A549 (cell line): ENCODE results near the gene KRTAP2-4. TPM values are rescaled to one million over a fixed set of nuclear protein-coding genes. Genes with fewer than 3 reads are reported as not detected.
"Not testable (repeated sequence)": the region's sequence is repeated elsewhere in the genome, so short reads cannot be mapped to it uniquely, and the experiment has no call there.

ENCODE experiments used
- ATAC-seq, 2 experiments: fragments of 200-7000 bp in 1 of 2; fragments of >200 bp in 1 of 2; cut with Nextera tagmentation in 1 of 2; cut with Tn5 transposase in 1 of 2; 3 replicates each; pipeline versions ENCODE4 v1.8.0 to v1.9.1; 2018 to 2020; ENCODE audit warnings: mild to moderate bottlenecking in 1 of 2, moderate library complexity in 1 of 2
- CTCF ChIA-PET: fragments of 300-600 bp; sonication (Branson Sonifier 250); formaldehyde crosslinking; extraction: SDS; loops from one replicate; lab custom pipeline; 2021; ENCODE audit warnings: antibody characterized with exemption, inconsistent platforms; lab: Yijun Ruan, JAX
- POLR2A ChIA-PET: fragments of 350-600 bp; formaldehyde crosslinking; extraction: SDS; loops from one replicate; lab custom pipeline; 2021; ENCODE audit warnings: antibody characterized with exemption, inconsistent platforms; lab: Yijun Ruan, JAX
- DNase-seq, 2 experiments: peaks; one replicate each; pipeline versions ENCODE4 v3.0.0 to v3.0.0-alpha.2; 2011 to 2016; ENCODE audit warnings: low read depth in 1 of 2, low spot score in 1 of 2
- FAIRE-seq: peaks from 2 replicates; lab custom pipeline; 2011; peaks lifted over from hg19 to GRCh38; lab: Jason Lieb, UNC
- H3K27ac ChIP-seq, 2 experiments: fragments of >200 bp; sonication (Bioruptor Twin); formaldehyde crosslinking; 3 replicates each; pipeline ENCODE4 v1.5.1; 2016 to 2017
- H3K4me1 ChIP-seq: fragments of >200 bp; sonication (Bioruptor Twin); formaldehyde crosslinking; 3 replicates; pipeline ENCODE4 v1.6.1; 2016
- H3K4me2 ChIP-seq: fragments of >200 bp; sonication (Bioruptor Twin); formaldehyde crosslinking; 3 replicates; pipeline ENCODE4 v1.6.1; 2016
- H3K4me3 ChIP-seq: fragments of >200 bp; sonication (Bioruptor Twin); formaldehyde crosslinking; 3 replicates; pipeline ENCODE4 v1.5.1; 2016
- H3K9me3 ChIP-seq: fragments of >200 bp; sonication (Bioruptor Twin); formaldehyde crosslinking; 3 replicates; pipeline ENCODE4 v1.6.1; 2016
- CBX8 ChIP-seq: fragments of 200-600 bp; sonication (generic); IDR thresholded peaks from 2 replicates; pipeline ENCODE4 v1.6.1; 2016
- CEBPB ChIP-seq, 2 experiments: fragments of >200 bp in 1 of 2; sonication (Bioruptor Twin) in 1 of 2; formaldehyde crosslinking in 1 of 2; IDR thresholded peaks; 2 replicates each; pipeline ENCODE4 v1.6.1; 2012 to 2016
- EHF ChIP-seq: fragments of 250-450 bp; sonication (Bioruptor Pico); IDR thresholded peaks from 2 replicates; pipeline ENCODE4 v1.5.0; 2020; ENCODE audit warnings: mild to moderate bottlenecking
- EHMT2 ChIP-seq: fragments of 200-600 bp; sonication (generic); IDR thresholded peaks from 2 replicates; pipeline ENCODE4 v1.6.1; 2016; ENCODE audit warnings: antibody characterized with exemption, low read depth, mild to moderate bottlenecking, moderate library complexity
- FOSB ChIP-seq: fragments of 250-450 bp; sonication (Bioruptor Pico); IDR thresholded peaks from 2 replicates; pipeline ENCODE4 v1.5.0; 2020; ENCODE audit warnings: mild to moderate bottlenecking, moderate library complexity
- FOSL2 ChIP-seq, 2 experiments: fragments of 450-650 bp in 1 of 2; fragments of >200 bp in 1 of 2; sonication (Bioruptor Twin) in 1 of 2; formaldehyde crosslinking; IDR thresholded peaks; 2 replicates each; pipeline versions ENCODE4 v1.5.0 to v1.6.1; 2016 to 2020; ENCODE audit warnings: mild to moderate bottlenecking in 1 of 2, moderate library complexity in 1 of 2
- HDAC2 ChIP-seq: fragments of 200-600 bp; sonication (generic); IDR thresholded peaks from 2 replicates; pipeline ENCODE4 v1.6.1; 2016
- HOXA7 ChIP-seq: fragments of 250-450 bp; sonication (Bioruptor Pico); IDR thresholded peaks from 2 replicates; pipeline ENCODE4 v1.5.0; 2020; ENCODE audit warnings: mild to moderate bottlenecking, moderate library complexity
- HOXB5 ChIP-seq: fragments of 250-450 bp; sonication (Bioruptor Pico); IDR thresholded peaks from 2 replicates; pipeline ENCODE4 v1.5.0; 2020; ENCODE audit warnings: mild to moderate bottlenecking, moderate library complexity
- JUN ChIP-seq, 2 experiments: fragments of >200 bp; sonication (Bioruptor Twin); formaldehyde crosslinking; IDR thresholded peaks; 2 replicates in 1 of 2; 3 replicates in 1 of 2; pipeline ENCODE4 v1.6.1; 2016 to 2017
- KDM1A ChIP-seq: fragments of 200-600 bp; sonication (generic); IDR thresholded peaks from 2 replicates; pipeline ENCODE4 v1.6.1; 2016; ENCODE audit warnings: low read depth, mild to moderate bottlenecking
- KDM5A ChIP-seq: fragments of 200-600 bp; sonication (generic); IDR thresholded peaks from 2 replicates; pipeline ENCODE4 v1.6.1; 2016; ENCODE audit warnings: antibody characterized with exemption, mild to moderate bottlenecking
- MAFK ChIP-seq: fragments of 450-650 bp; IDR thresholded peaks from 2 replicates; pipeline ENCODE4 v1.6.1; 2014; ENCODE audit not compliant: partially characterized antibody
- MAZ ChIP-seq: fragments of 150-350 bp; IDR thresholded peaks from 2 replicates; pipeline ENCODE4 v1.6.1; 2014; ENCODE audit warnings: antibody characterized with exemption, low read depth, low read length, borderline replicate concordance
- MYC ChIP-seq: IDR thresholded peaks from 2 replicates; pipeline ENCODE4 v1.6.1; 2012; ENCODE audit warnings: mild to moderate bottlenecking, inconsistent platforms, low read length, improper control_type of control experiment, borderline replicate concordance
- NFE2L2 ChIP-seq: fragments of 150-350 bp; conservative IDR thresholded peaks from 2 replicates; pipeline ENCODE4 v1.6.1; 2014; ENCODE audit warnings: low read length
- NR3C1 ChIP-seq: fragments of >200 bp; sonication (Bioruptor Twin); formaldehyde crosslinking; IDR thresholded peaks from 3 replicates; pipeline ENCODE4 v1.6.1; 2017
- POLR2A ChIP-seq: IDR thresholded peaks from 2 replicates; pipeline ENCODE4 v1.6.1; 2012; ENCODE audit warnings: mild to moderate bottlenecking, low read length
- RARB ChIP-seq: fragments of 250-450 bp; sonication (Bioruptor Pico); IDR thresholded peaks from 2 replicates; pipeline ENCODE4 v1.8.0; 2021; ENCODE audit warnings: mild to moderate bottlenecking, moderate library complexity
- RCOR1 ChIP-seq: fragments of 150-350 bp; IDR thresholded peaks from 2 replicates; pipeline ENCODE4 v1.6.1; 2014; ENCODE audit warnings: antibody characterized with exemption, low read length, low read depth
- RFX5 ChIP-seq: fragments of 450-650 bp; IDR thresholded peaks from 2 replicates; pipeline ENCODE4 v1.7.1; 2014; ENCODE audit warnings: antibody characterized with exemption, mild to moderate bottlenecking, moderate library complexity
- RNF2 ChIP-seq: fragments of 200-600 bp; sonication (generic); IDR thresholded peaks from 2 replicates; pipeline ENCODE4 v1.6.1; 2016; ENCODE audit warnings: low read depth, mild to moderate bottlenecking, antibody characterized with exemption, moderate library complexity, borderline replicate concordance
- SMC3 ChIP-seq: fragments of >200 bp; sonication (Bioruptor Twin); formaldehyde crosslinking; IDR thresholded peaks from 3 replicates; pipeline ENCODE4 v1.6.1; 2018; ENCODE audit warnings: inconsistent platforms
- SREBF2 ChIP-seq: fragments of 450-650 bp; IDR thresholded peaks from 2 replicates; pipeline ENCODE4 v1.6.1; 2014; ENCODE audit warnings: mild to moderate bottlenecking, moderate library complexity
- TP53 ChIP-seq: fragments of 250-450 bp; sonication (Bioruptor Pico); IDR thresholded peaks from 2 replicates; pipeline ENCODE4 v1.5.0; 2021; ENCODE audit warnings: mild to moderate bottlenecking, moderate library complexity
- ZFP36 ChIP-seq: fragments of 450-650 bp; IDR thresholded peaks from 2 replicates; pipeline ENCODE4 v1.6.1; 2014; ENCODE audit warnings: borderline replicate concordance; ENCODE audit not compliant: partially characterized antibody
- WGBS: methylation state at CpG from one replicate; pipeline ENCODE4 v1.1.6; 2017; ENCODE audit errors: missing lambda C conversion rate; 5-methylcytosine and 5-hydroxymethylcytosine counted together
- polyA plus RNA-seq, 4 experiments: library from polyadenylated mRNA; depleted of rRNA in 3 of 4; stranded (reverse); fragments of >200 nt; fragmentation: RNase III in 1 of 4; extraction: RNeasy Plus Mini Kit Qiagen cat#74134 plus additional on column Dnase treatment in 1 of 4; gene quantifications; 2 replicates in 3 of 4; 3 replicates in 1 of 4; pipeline ENCODE4 v1.2.3, GENCODE V29; 2011 to 2017
- TF ChIP-seq, protein P1 (sequence below): fragments of >200 bp; sonication (Bioruptor Twin); formaldehyde crosslinking; IDR thresholded peaks from 3 replicates; pipeline ENCODE4 v1.5.1; 2016
- TF ChIP-seq, protein P2 (sequence below): fragments of 250-450 bp; sonication (Bioruptor Pico); IDR thresholded peaks from 2 replicates; pipeline ENCODE4 v1.5.0; 2020; ENCODE audit warnings: low read depth, mild to moderate bottlenecking, moderate library complexity
- TF ChIP-seq, protein P3 (sequence below): IDR thresholded peaks from 2 replicates; pipeline ENCODE4 v1.6.1; 2012
- TF ChIP-seq, protein P4 (sequence below): IDR thresholded peaks from 2 replicates; pipeline ENCODE4 v1.6.1; 2012; ENCODE audit warnings: low read depth, borderline replicate concordance

KRTAP2-4 gene
- polyA plus RNA-seq, 2 of the 4 experiments (the other 2 are of a cell fraction) = not detected

DNA sequence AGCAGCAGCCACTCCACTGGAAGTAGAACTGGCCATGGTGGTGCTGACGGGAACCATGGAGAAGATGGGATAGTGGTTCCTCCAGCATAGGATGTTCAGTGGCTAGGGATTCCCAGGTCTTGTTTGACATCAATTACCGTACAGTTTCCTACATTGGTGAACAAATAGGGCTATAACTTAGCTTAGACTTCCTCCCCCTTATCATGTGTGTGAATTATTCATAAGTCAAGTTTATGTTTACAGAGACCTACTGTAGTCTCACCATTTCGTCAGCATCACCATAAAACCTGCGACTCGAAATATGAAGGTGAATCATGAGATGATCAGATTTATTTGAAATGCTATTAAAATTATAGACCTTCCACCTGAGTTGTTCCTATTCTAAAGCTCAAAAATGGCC lies 6.9 kb downstream of the KRTAP2-4 start:
- WGBS = 32% methylated on average over 5 of the region's 5 CpGs
- no peaks in the 10 kb centered on the region for H3K9me3 ChIP-seq
- peak overlapping the region; percentile 43 for H3K4me2 ChIP-seq
- FAIRE-seq = no peak
- H3K4me1 ChIP-seq = peaks cover 34% of the 10 kb centered on the region
- peak overlapping the region; percentile 34 to 52; a peak in 5 of 6 replicates for H3K27ac ChIP-seq
- POLR2A ChIA-PET = no interaction called here
- no peak overlapping the region for H3K4me3 ChIP-seq
- TF ChIP-seq RNF2 = no peak
- TF ChIP-seq EHMT2 = no peak
- TF ChIP-seq CBX8 = no peak
- no peak for TF ChIP-seq RARB
- TF ChIP-seq, protein P1, sequence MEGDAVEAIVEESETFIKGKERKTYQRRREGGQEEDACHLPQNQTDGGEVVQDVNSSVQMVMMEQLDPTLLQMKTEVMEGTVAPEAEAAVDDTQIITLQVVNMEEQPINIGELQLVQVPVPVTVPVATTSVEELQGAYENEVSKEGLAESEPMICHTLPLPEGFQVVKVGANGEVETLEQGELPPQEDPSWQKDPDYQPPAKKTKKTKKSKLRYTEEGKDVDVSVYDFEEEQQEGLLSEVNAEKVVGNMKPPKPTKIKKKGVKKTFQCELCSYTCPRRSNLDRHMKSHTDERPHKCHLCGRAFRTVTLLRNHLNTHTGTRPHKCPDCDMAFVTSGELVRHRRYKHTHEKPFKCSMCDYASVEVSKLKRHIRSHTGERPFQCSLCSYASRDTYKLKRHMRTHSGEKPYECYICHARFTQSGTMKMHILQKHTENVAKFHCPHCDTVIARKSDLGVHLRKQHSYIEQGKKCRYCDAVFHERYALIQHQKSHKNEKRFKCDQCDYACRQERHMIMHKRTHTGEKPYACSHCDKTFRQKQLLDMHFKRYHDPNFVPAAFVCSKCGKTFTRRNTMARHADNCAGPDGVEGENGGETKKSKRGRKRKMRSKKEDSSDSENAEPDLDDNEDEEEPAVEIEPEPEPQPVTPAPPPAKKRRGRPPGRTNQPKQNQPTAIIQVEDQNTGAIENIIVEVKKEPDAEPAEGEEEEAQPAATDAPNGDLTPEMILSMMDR = no peak
- TF ChIP-seq JUN (IDR thresholded peaks at IDR 0.05) = no peak
- TF ChIP-seq RCOR1 = no peak
- no peak for TF ChIP-seq NFE2L2
- no peak for TF ChIP-seq KDM5A
- no peak for TF ChIP-seq EHF (CRISPR knock-in tag)
- TF ChIP-seq MAZ = no peak
- no peak for TF ChIP-seq MAFK
- TF ChIP-seq, protein P2, sequence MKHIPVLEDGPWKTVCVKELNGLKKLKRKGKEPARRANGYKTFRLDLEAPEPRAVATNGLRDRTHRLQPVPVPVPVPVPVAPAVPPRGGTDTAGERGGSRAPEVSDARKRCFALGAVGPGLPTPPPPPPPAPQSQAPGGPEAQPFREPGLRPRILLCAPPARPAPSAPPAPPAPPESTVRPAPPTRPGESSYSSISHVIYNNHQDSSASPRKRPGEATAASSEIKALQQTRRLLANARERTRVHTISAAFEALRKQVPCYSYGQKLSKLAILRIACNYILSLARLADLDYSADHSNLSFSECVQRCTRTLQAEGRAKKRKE = no peak
- TF ChIP-seq NR3C1 = no peak
- TF ChIP-seq, protein P3, sequence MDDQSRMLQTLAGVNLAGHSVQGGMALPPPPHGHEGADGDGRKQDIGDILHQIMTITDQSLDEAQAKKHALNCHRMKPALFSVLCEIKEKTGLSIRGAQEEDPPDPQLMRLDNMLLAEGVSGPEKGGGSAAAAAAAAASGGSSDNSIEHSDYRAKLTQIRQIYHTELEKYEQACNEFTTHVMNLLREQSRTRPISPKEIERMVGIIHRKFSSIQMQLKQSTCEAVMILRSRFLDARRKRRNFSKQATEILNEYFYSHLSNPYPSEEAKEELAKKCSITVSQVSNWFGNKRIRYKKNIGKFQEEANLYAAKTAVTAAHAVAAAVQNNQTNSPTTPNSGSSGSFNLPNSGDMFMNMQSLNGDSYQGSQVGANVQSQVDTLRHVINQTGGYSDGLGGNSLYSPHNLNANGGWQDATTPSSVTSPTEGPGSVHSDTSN = no peak
- TF ChIP-seq HOXA7 = no peak
- TF ChIP-seq, protein P4, sequence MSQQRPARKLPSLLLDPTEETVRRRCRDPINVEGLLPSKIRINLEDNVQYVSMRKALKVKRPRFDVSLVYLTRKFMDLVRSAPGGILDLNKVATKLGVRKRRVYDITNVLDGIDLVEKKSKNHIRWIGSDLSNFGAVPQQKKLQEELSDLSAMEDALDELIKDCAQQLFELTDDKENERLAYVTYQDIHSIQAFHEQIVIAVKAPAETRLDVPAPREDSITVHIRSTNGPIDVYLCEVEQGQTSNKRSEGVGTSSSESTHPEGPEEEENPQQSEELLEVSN = no peak
- no peak for TF ChIP-seq POLR2A
- TF ChIP-seq HOXB5 (CRISPR knock-in tag) = no peak
- TF ChIP-seq RFX5 = no peak
- TF ChIP-seq, all 56 proteins: peak for 0
- ATAC-seq (no peak), DNase-seq (peak in 1 of 2 experiments; percentile 31)
- CTCF ChIA-PET = interaction anchor here (0.6 to 2.5 kb wide), 13 partner anchors 9 to 494 kb away, joined by 3 to 12 read pairs (median 4); no protein-coding TSS in a partner anchor

DNA sequence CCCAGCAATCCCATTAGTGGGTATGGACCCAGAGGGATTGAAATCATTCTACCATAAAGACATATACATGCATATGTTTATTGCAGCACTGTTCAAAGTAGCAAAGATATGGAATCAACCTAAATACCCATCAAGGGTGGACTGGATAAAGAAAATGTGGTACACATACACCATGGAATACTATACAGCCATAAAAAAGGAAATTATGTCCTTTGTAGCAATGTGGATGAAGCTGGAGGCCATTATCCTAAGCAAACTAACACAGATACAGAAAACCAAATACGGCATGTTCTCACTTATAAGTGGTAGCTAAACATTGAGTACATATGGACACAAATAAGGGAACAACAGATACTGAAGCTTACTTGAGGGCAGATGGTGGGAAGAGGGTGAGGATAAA lies 8.1 kb downstream of the KRTAP2-4 start:
- TF ChIP-seq ZFP36 = no peak
- TF ChIP-seq SMC3 = no peak
- no peak for TF ChIP-seq RCOR1
- TF ChIP-seq HDAC2 = no peak
- TF ChIP-seq CEBPB (IDR thresholded peaks at IDR 0.05) = no peak
- no peak for TF ChIP-seq MYC
- TF ChIP-seq KDM1A = no peak
- TF ChIP-seq FOSL2 (IDR thresholded peaks at IDR 0.05) = no peak
- TF ChIP-seq FOSL2 (CRISPR knock-in tag; IDR thresholded peaks at IDR 0.05) = no peak
- no peak for TF ChIP-seq SREBF2
- TF ChIP-seq TP53 (CRISPR knock-in tag) = no peak
- no peak for TF ChIP-seq FOSB (CRISPR knock-in tag)
- TF ChIP-seq, all 56 proteins: peak for 0
- no peak overlapping the region for H3K27ac ChIP-seq
- ATAC-seq (no peak), DNase-seq (no peak), FAIRE-seq (peak; percentile 36)
- POLR2A ChIA-PET = no interaction called here
- CTCF ChIA-PET = interaction anchor here (1.4 to 2.5 kb wide), 3 partner anchors 9 to 491 kb away, joined by 3 to 12 read pairs (median 4); no protein-coding TSS in a partner anchor
- H3K4me3 ChIP-seq = no peak overlapping the region
- H3K4me1 ChIP-seq = peaks cover 34% of the 10 kb centered on the region
- no peaks in the 10 kb centered on the region for H3K9me3 ChIP-seq
- no peak overlapping the region for H3K4me2 ChIP-seq
- 83% methylated on average over 1 of the region's 1 CpG for WGBS

DNA sequence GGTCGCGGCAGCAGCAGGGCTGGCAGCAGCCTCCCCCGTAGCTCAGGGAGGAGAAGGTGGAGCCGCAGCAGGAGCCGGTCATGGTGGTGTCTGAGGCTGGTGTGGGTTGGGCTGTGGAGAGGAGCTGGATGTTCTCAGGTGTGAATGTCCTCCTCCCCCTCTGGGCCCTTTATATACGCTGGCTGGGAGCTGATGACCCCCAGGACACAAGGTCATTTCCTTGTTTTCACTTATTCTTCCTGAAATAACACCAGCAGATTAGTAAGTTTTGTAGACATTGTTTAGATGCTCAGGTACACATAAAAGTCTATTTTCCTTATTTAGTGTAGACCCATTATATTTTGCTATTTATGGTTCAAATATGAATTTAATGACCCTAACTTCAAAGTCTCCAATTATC lies 10.5 kb downstream of the KRTAP2-4 start, which contains the start of gene KRTAP2-2:
TSS of gene KRTAP2-2 (minus strand) at position 101 of the 400 bp plus-strand sequence. CDS start at position 82, 19 bp downstream.
- peak; percentile 67 for FAIRE-seq
- DNase-seq, H3K9me3 ChIP-seq, H3K27ac ChIP-seq, H3K4me3 ChIP-seq, ATAC-seq, POLR2A ChIA-PET, H3K4me2 ChIP-seq: not testable (repeated sequence)
- WGBS = 71% methylated on average over 1 of the region's 6 CpGs
- CTCF ChIA-PET = interaction anchor here (1.2 kb wide), 1 partner anchor 267 kb away, joined by 3 read pairs; no protein-coding TSS in a partner anchor
- peaks cover 18% of the 10 kb centered on the region for H3K4me1 ChIP-seq

DNA sequence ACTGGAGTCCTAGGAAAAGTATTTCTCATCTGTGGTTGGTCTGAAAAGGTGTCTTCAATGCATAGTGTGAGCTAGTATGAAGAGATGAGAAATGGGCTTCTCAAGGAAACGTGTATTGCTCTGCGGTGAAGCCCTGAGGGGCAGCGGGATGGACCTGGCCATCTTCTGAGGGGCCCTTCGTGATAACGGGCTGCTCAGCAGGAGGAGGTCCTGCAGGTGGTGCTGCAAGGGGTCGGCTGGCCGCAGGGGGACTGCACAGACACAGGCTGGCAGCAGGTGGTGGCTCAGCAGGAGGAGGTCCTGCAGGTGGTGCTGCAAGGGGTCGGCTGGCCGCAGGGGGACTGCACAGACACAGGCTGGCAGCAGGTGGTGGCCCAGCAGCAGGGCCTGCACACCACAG lies 11.1 kb downstream of the KRTAP2-4 start:
- H3K4me2 ChIP-seq, H3K4me3 ChIP-seq, DNase-seq, ATAC-seq, FAIRE-seq, H3K9me3 ChIP-seq, H3K27ac ChIP-seq, POLR2A ChIA-PET: not testable (repeated sequence)
- 83% methylated on average over 9 of the region's 9 CpGs for WGBS
- CTCF ChIA-PET = interaction anchor here (1.2 kb wide), 1 partner anchor 268 kb away, joined by 3 read pairs; no protein-coding TSS in a partner anchor
- peaks cover 14% of the 10 kb centered on the region for H3K4me1 ChIP-seq
